GM21619 (cell line): ENCODE results near the gene EBF3.

Experiments used
- ATAC-seq: cut with Tn5 transposase; IDR thresholded peaks from one replicate; pipeline ENCODE4 v1.9.1; 2021; ENCODE audit not compliant: unreplicated experiment

EBF3 gene

GRCh38 chr10:129857242-129857960, 106.7 kb downstream of the EBF3 start:
- no peak for ATAC-seq

GRCh38 chr10:129855836-129856563, 108.1 kb downstream of the EBF3 start:
- no peak for ATAC-seq

GRCh38 chr10:129854796-129855705, 109.0 kb downstream of the EBF3 start:
- no peak for ATAC-seq

GRCh38 chr10:129854158-129854557, 109.9 kb downstream of the EBF3 start:
- ATAC-seq: no peak

- no peak for ATAC-seq
Measured at GRCh38 chr10:129853562-129853903, 110.5 kb downstream of the EBF3 start.

GRCh38 chr10:129852829-129853561, 111.1 kb downstream of the EBF3 start:
- no peak for ATAC-seq

GRCh38 chr10:129851941-129852640, 112.0 kb downstream of the EBF3 start:
- ATAC-seq: no peak

- ATAC-seq: no peak
Measured at GRCh38 chr10:129850790-129851189, 113.3 kb downstream of the EBF3 start.

GRCh38 chr10:129850316-129850715, 113.8 kb downstream of the EBF3 start:
- ATAC-seq: no peak

- ATAC-seq: no peak
Measured at GRCh38 chr10:129849853-129850252, 114.2 kb downstream of the EBF3 start.

GRCh38 chr10:129849452-129849750, 114.7 kb downstream of the EBF3 start:
- no peak for ATAC-seq

- no peak for ATAC-seq
Measured at GRCh38 chr10:129848696-129849451, 115.2 kb downstream of the EBF3 start.

- ATAC-seq: no peak
Measured at GRCh38 chr10:129847741-129848483, 116.2 kb downstream of the EBF3 start.

GRCh38 chr10:129846991-129847391, 117.1 kb downstream of the EBF3 start:
- no peak for ATAC-seq

- no peak for ATAC-seq
Measured at GRCh38 chr10:129845111-129845753, 118.8 kb downstream of the EBF3 start.

- ATAC-seq: no peak
Measured at GRCh38 chr10:129844216-129844766, 119.8 kb downstream of the EBF3 start.

GRCh38 chr10:129843702-129844101, 120.4 kb downstream of the EBF3 start:
- no peak for ATAC-seq

- ATAC-seq: no peak
Measured at GRCh38 chr10:129843131-129843541, 120.9 kb downstream of the EBF3 start.
